Measurements from ENCODE around the gene DCXR. TPM values are rescaled to one million over a fixed set of nuclear protein-coding genes. Genes with fewer than 3 reads are reported as not detected.

Gene DCXR
- total and polyA plus RNA-seq, 3 experiments from 2014 or later: 108 to 127 (median 117) TPM

GRCh38 chr17:82064433-82065192, 27.1 kb upstream of the DCXR start:
- Mint-ChIP-seq H3K27me3 (no peaks in the 10 kb centered on the region), H3K27ac (peak overlapping the region in 7 of 8 donors; percentile 40 to 87 (median 70)), H3K9me3 (no peaks in the 10 kb centered on the region), H3K4me3 (peak overlapping the region; percentile 64 to 89 (median 73)), H3K4me1 (peaks cover 8 to 19% (median 11%) of the 10 kb centered on the region in 3 donors), H3K36me3 (peaks cover 0 to 33% (median 0%) of the 10 kb centered on the region in 3 donors)
- no peaks in the 10 kb centered on the region for H3K27me3 ChIP-seq (ENCODE audit: insufficient read depth, low read length, poor library complexity, severe bottlenecking)
- H3K4me3 ChIP-seq (ENCODE audit: low read length): peak overlapping the region; percentile 51
- H3K36me3 ChIP-seq (ENCODE audit: insufficient read depth, low read length): no peaks in the 10 kb centered on the region
- H3K4me1 ChIP-seq (ENCODE audit: insufficient read depth, low read length): peaks cover 27% of the 10 kb centered on the region
- no peak for DNase-seq
- H3K27ac ChIP-seq (ENCODE audit: low read depth, low read length): peak overlapping the region; percentile 67
- H3K9me3 ChIP-seq (ENCODE audit: low read length): no peaks in the 10 kb centered on the region
- POLR2A ChIA-PET: interaction anchor here (1.0 to 1.4 kb wide), 4 partner anchors 13 to 228 kb away, joined by 3 to 4 read pairs (median 4); partner anchors contain the start of genes DCXR, GPS1 and RFNG
- CTCF ChIA-PET: interaction anchor here (1.4 to 1.6 kb wide), 3 partner anchors 27 to 34 kb away, joined by 3 to 4 read pairs (median 3); partner anchors contain the start of gene DCXR

- H3K27ac ChIP-seq (ENCODE audit: low read depth, low read length): no peak overlapping the region
Measured at GRCh38 chr17:82063424-82064415, 26.2 kb upstream of the DCXR start.

GRCh38 chr17:82062984-82063368, 25.5 kb upstream of the DCXR start:
- no peaks in the 10 kb centered on the region for H3K27me3 Mint-ChIP-seq
- no peak for DNase-seq
- H3K27ac Mint-ChIP-seq: no peak overlapping the region
- H3K36me3 Mint-ChIP-seq: peaks cover 0 to 44% (median 0%) of the 10 kb centered on the region in 3 donors
- no peak overlapping the region for H3K4me3 ChIP-seq (ENCODE audit: low read length)
- ChIA-PET CTCF (no interaction called here), POLR2A (no interaction called here)
- peaks cover 27% of the 10 kb centered on the region for H3K4me1 ChIP-seq (ENCODE audit: insufficient read depth, low read length)
- H3K36me3 ChIP-seq (ENCODE audit: insufficient read depth, low read length): no peaks in the 10 kb centered on the region
- no peaks in the 10 kb centered on the region for H3K9me3 Mint-ChIP-seq
- peak overlapping the region in 2 of 7 donors; percentile 15 to 72 for H3K4me3 Mint-ChIP-seq
- no peaks in the 10 kb centered on the region for H3K27me3 ChIP-seq (ENCODE audit: insufficient read depth, low read length, poor library complexity, severe bottlenecking)
- no peaks in the 10 kb centered on the region for H3K9me3 ChIP-seq (ENCODE audit: low read length)
- no peak overlapping the region for H3K27ac ChIP-seq (ENCODE audit: low read depth, low read length)
- H3K4me1 Mint-ChIP-seq: peaks cover 8 to 19% (median 11%) of the 10 kb centered on the region in 3 donors

More at GRCh38 chr17:82063424-82064415, 26.2 kb upstream of the DCXR start:
- ChIA-PET POLR2A (no interaction called here), CTCF (interaction anchor here (1.6 kb wide), 2 partner anchors 26 to 33 kb away, joined by 3 to 4 read pairs; partner anchors contain the start of gene DCXR)
- peaks cover 27% of the 10 kb centered on the region for H3K4me1 ChIP-seq (ENCODE audit: insufficient read depth, low read length)
- no peaks in the 10 kb centered on the region for H3K27me3 ChIP-seq (ENCODE audit: insufficient read depth, low read length, poor library complexity, severe bottlenecking)
- DNase-seq: no peak
- Mint-ChIP-seq H3K4me1 (peaks cover 8 to 19% (median 11%) of the 10 kb centered on the region in 3 donors), H3K4me3 (peak overlapping the region; percentile 64 to 89 (median 73)), H3K27me3 (no peaks in the 10 kb centered on the region), H3K36me3 (peaks cover 0 to 38% (median 0%) of the 10 kb centered on the region in 3 donors), H3K9me3 (no peaks in the 10 kb centered on the region), H3K27ac (peak overlapping the region in 6 of 8 donors; percentile 40 to 87 (median 66))
- no peak overlapping the region for H3K4me3 ChIP-seq (ENCODE audit: low read length)
- no peaks in the 10 kb centered on the region for H3K9me3 ChIP-seq (ENCODE audit: low read length)
- H3K36me3 ChIP-seq (ENCODE audit: insufficient read depth, low read length): no peaks in the 10 kb centered on the region

- Histone ChIP-seq H3K27ac (ENCODE audit: low read depth, low read length) (no peak overlapping the region), H3K27me3 (ENCODE audit: insufficient read depth, low read length, poor library complexity, severe bottlenecking) (no peaks in the 10 kb centered on the region), H3K4me1 (ENCODE audit: insufficient read depth, low read length) (peaks cover 27% of the 10 kb centered on the region), H3K36me3 (ENCODE audit: insufficient read depth, low read length) (no peaks in the 10 kb centered on the region), H3K9me3 (ENCODE audit: low read length) (no peaks in the 10 kb centered on the region), H3K4me3 (ENCODE audit: low read length) (no peak overlapping the region)
- POLR2A ChIA-PET: no interaction called here
- peak overlapping the region in 3 of 8 donors; percentile 36 to 73 (median 47) for H3K27ac Mint-ChIP-seq
- peaks cover 8 to 19% (median 11%) of the 10 kb centered on the region in 3 donors for H3K4me1 Mint-ChIP-seq
- H3K4me3 Mint-ChIP-seq: peak overlapping the region in 2 of 7 donors; percentile 13 to 28
- no peak for DNase-seq
- CTCF ChIA-PET: no interaction called here
- H3K36me3 Mint-ChIP-seq: peaks cover 0 to 50% (median 0%) of the 10 kb centered on the region in 3 donors
- no peaks in the 10 kb centered on the region for H3K27me3 Mint-ChIP-seq
- H3K9me3 Mint-ChIP-seq: no peaks in the 10 kb centered on the region
Measured at GRCh38 chr17:82062076-82062983, 24.8 kb upstream of the DCXR start.

- peaks cover 0 to 58% (median 0%) of the 10 kb centered on the region in 3 donors for H3K36me3 Mint-ChIP-seq
- no peak overlapping the region for H3K27ac Mint-ChIP-seq
- Histone ChIP-seq H3K9me3 (ENCODE audit: low read length) (no peaks in the 10 kb centered on the region), H3K36me3 (ENCODE audit: insufficient read depth, low read length) (no peaks in the 10 kb centered on the region), H3K4me3 (ENCODE audit: low read length) (no peak overlapping the region), H3K27me3 (ENCODE audit: insufficient read depth, low read length, poor library complexity, severe bottlenecking) (no peaks in the 10 kb centered on the region), H3K4me1 (ENCODE audit: insufficient read depth, low read length) (peaks cover 20% of the 10 kb centered on the region), H3K27ac (ENCODE audit: low read depth, low read length) (no peak overlapping the region)
- no peak for DNase-seq
- peaks cover 7 to 16% (median 7%) of the 10 kb centered on the region in 3 donors for H3K4me1 Mint-ChIP-seq
- POLR2A ChIA-PET: no interaction called here
- H3K9me3 Mint-ChIP-seq: no peaks in the 10 kb centered on the region
- H3K4me3 Mint-ChIP-seq: no peak overlapping the region
- no peaks in the 10 kb centered on the region for H3K27me3 Mint-ChIP-seq
- CTCF ChIA-PET: no interaction called here
Measured at GRCh38 chr17:82061047-82061925, 23.8 kb upstream of the DCXR start.

GRCh38 chr17:82060614-82061013, 23.1 kb upstream of the DCXR start:
- no peaks in the 10 kb centered on the region for H3K9me3 Mint-ChIP-seq
- no peak overlapping the region for H3K4me3 Mint-ChIP-seq
- H3K27ac ChIP-seq (ENCODE audit: low read depth, low read length): no peak overlapping the region
- H3K4me1 ChIP-seq (ENCODE audit: insufficient read depth, low read length): peaks cover 16% of the 10 kb centered on the region
- H3K36me3 Mint-ChIP-seq: peaks cover 0 to 64% (median 0%) of the 10 kb centered on the region in 3 donors
- peaks cover 4 to 12% (median 5%) of the 10 kb centered on the region in 3 donors for H3K4me1 Mint-ChIP-seq
- H3K27me3 ChIP-seq (ENCODE audit: insufficient read depth, low read length, poor library complexity, severe bottlenecking): no peaks in the 10 kb centered on the region
- CTCF ChIA-PET: no interaction called here
- no peak overlapping the region for H3K4me3 ChIP-seq (ENCODE audit: low read length)
- no peaks in the 10 kb centered on the region for H3K36me3 ChIP-seq (ENCODE audit: insufficient read depth, low read length)
- H3K27ac Mint-ChIP-seq: no peak overlapping the region
- no peak for DNase-seq
- H3K27me3 Mint-ChIP-seq: no peaks in the 10 kb centered on the region
- H3K9me3 ChIP-seq (ENCODE audit: low read length): no peaks in the 10 kb centered on the region
- POLR2A ChIA-PET: no interaction called here
